Activated naive CD8-positive, alpha-beta T cell treated with anti-CD3 and anti-CD28 coated beads, Interleukin-2, amount 50 U/mL, for 16 hours (primary cell): Measurements from ENCODE around the gene CHMP6.
"Not testable (repeated sequence)": the region's sequence is repeated elsewhere in the genome, so short reads cannot be mapped to it uniquely, and the experiment has no call there.

Experiments
- DNase-seq: peaks from one replicate; pipeline ENCODE4 v3.0.0-alpha.2; 2020; ENCODE audit warnings: low read depth, low spot score

The CHMP6 gene

GRCh38 chr17:81029859-81030258 is 38.2 kb downstream of the CHMP6 start:
- DNase-seq: no peak

GRCh38 chr17:81030312-81030711 is 38.7 kb downstream of the CHMP6 start:
- not testable (repeated sequence) for DNase-seq

- DNase-seq: no peak
Observed at GRCh38 chr17:81030741-81031565, 39.3 kb downstream of the CHMP6 start.

GRCh38 chr17:81031566-81032550 is 40.2 kb downstream of the CHMP6 start:
- no peak for DNase-seq

- DNase-seq: no peak
Observed at GRCh38 chr17:81032641-81033480, 41.2 kb downstream of the CHMP6 start.

GRCh38 chr17:81033535-81034167 is 42.0 kb downstream of the CHMP6 start:
- no peak for DNase-seq

- no peak for DNase-seq
Observed at GRCh38 chr17:81034168-81034777, 42.6 kb downstream of the CHMP6 start.

- DNase-seq: peak; percentile 93
Observed at GRCh38 chr17:81034779-81035520, 43.3 kb downstream of the CHMP6 start, which contains the start of gene BAIAP2. BAIAP2 (plus strand) TSS chr17:81035151; CDS start chr17:81035255, 104 bp downstream.

- DNase-seq: no peak
Observed at GRCh38 chr17:81035521-81036196, 44.0 kb downstream of the CHMP6 start.

GRCh38 chr17:81036197-81036941 is 44.7 kb downstream of the CHMP6 start:
- no peak for DNase-seq

GRCh38 chr17:81037026-81037797 is 45.6 kb downstream of the CHMP6 start:
- DNase-seq: no peak

GRCh38 chr17:81037798-81038733 is 46.4 kb downstream of the CHMP6 start:
- DNase-seq: no peak

- DNase-seq: no peak
Observed at GRCh38 chr17:81039096-81039495, 47.5 kb downstream of the CHMP6 start.

GRCh38 chr17:81039854-81040758 is 48.5 kb downstream of the CHMP6 start:
- DNase-seq: no peak

GRCh38 chr17:81040791-81041337 is 49.2 kb downstream of the CHMP6 start:
- no peak for DNase-seq
